CD8-positive, alpha-beta memory T cell (primary cell): ENCODE data around the gene TRAFD1. TPM values are rescaled to one million over a fixed set of nuclear protein-coding genes. Genes with fewer than 3 reads are reported as not detected.
A peak's percentile ranks its signal among the peaks of the same experiment; 100 is the strongest.

Experiments
- CTCF ChIA-PET: fragments of 350-600 bp; sonication (Branson Sonifier 250); formaldehyde crosslinking; loops from one replicate; lab custom pipeline; 2021; ENCODE audit warnings: antibody characterized with exemption; lab: Charles Lee
- POLR2A ChIA-PET: fragments of 350-600 bp; sonication (Branson Sonifier 250); formaldehyde crosslinking; loops from one replicate; lab custom pipeline; 2021; ENCODE audit warnings: antibody characterized with exemption; lab: Charles Lee
- DNase-seq, 5 donors: peaks; one replicate each; pipeline versions ENCODE4 v3.0.0 to v3.0.0-alpha.2; 2020 to 2022; ENCODE audit warnings: mixed read lengths in 1 of 5
- H3K27ac ChIP-seq: one replicate; pipeline ENCODE4 v1.7.0; 2013; ENCODE audit warnings: low read depth, mild to moderate bottlenecking, low read length, moderate library complexity
- H3K27me3 ChIP-seq: 2 replicates; pipeline ENCODE4 v1.7.0; 2013; ENCODE audit warnings: low read length, mild to moderate bottlenecking; ENCODE audit not compliant: insufficient read depth, poor library complexity, severe bottlenecking
- H3K36me3 ChIP-seq: 2 replicates; pipeline ENCODE4 v1.7.0; 2013; ENCODE audit warnings: mild to moderate bottlenecking, low read length, moderate library complexity; ENCODE audit not compliant: insufficient read depth
- H3K4me1 ChIP-seq: 2 replicates; pipeline ENCODE4 v1.7.0; 2013; ENCODE audit warnings: mild to moderate bottlenecking, low read length, moderate library complexity; ENCODE audit not compliant: insufficient read depth
- H3K4me3 ChIP-seq: 2 replicates; pipeline ENCODE4 v1.7.0; 2013; ENCODE audit warnings: mild to moderate bottlenecking, low read length
- H3K9me3 ChIP-seq: 2 replicates; pipeline ENCODE4 v1.7.0; 2013; ENCODE audit warnings: mild to moderate bottlenecking, low read length
- H3K27ac Mint-ChIP-seq, 8 donors: one replicate each; pipeline ENCODE4 v1.8.0; 2020 to 2021; ENCODE audit warnings: mixed read lengths in 8 of 8, mild to moderate bottlenecking in 6 of 8, inconsistent platforms in 3 of 8, moderate library complexity in 3 of 8
- H3K27me3 Mint-ChIP-seq, 2 donors: one replicate each; pipeline ENCODE4 v1.8.0; 2020 to 2021; ENCODE audit warnings: mixed read lengths in 2 of 2, mild to moderate bottlenecking in 1 of 2, moderate library complexity in 1 of 2
- H3K36me3 Mint-ChIP-seq, 3 donors: one replicate each; pipeline ENCODE4 v1.8.0; 2020 to 2021; ENCODE audit warnings: mixed read lengths in 3 of 3, inconsistent platforms in 1 of 3, mild to moderate bottlenecking in 1 of 3
- H3K4me1 Mint-ChIP-seq, 3 donors: one replicate each; pipeline ENCODE4 v1.8.0; 2020 to 2021; ENCODE audit warnings: mixed read lengths in 3 of 3, inconsistent platforms in 1 of 3, mild to moderate bottlenecking in 1 of 3
- H3K4me3 Mint-ChIP-seq, 7 donors: one replicate each; pipeline ENCODE4 v1.8.0; 2020 to 2021; ENCODE audit warnings: mixed read lengths in 7 of 7, mild to moderate bottlenecking in 6 of 7, moderate library complexity in 4 of 7, inconsistent platforms in 2 of 7
- H3K9me3 Mint-ChIP-seq, 5 donors: one replicate each; pipeline ENCODE4 v1.8.0; 2020 to 2022; ENCODE audit warnings: mixed read lengths in 5 of 5, mild to moderate bottlenecking in 3 of 5, moderate library complexity in 2 of 5, inconsistent platforms in 1 of 5
- polyA plus RNA-seq: library from polyadenylated mRNA; unstranded; fragments of 300-500 nt; fragmentation: Illumina TruSeq; gene quantifications from one replicate; pipeline ENCODE4 v1.2.3, GENCODE V29; 2021
- total RNA-seq, 2 experiments: library from RNA; stranded (reverse); gene quantifications; one replicate each; pipeline ENCODE4 v1.2.3, GENCODE V29; 2021

The TRAFD1 gene
- total and polyA plus RNA-seq, 3 experiments from 2014 or later = 34.5 to 55.6 (median 34.5) TPM

DNA sequence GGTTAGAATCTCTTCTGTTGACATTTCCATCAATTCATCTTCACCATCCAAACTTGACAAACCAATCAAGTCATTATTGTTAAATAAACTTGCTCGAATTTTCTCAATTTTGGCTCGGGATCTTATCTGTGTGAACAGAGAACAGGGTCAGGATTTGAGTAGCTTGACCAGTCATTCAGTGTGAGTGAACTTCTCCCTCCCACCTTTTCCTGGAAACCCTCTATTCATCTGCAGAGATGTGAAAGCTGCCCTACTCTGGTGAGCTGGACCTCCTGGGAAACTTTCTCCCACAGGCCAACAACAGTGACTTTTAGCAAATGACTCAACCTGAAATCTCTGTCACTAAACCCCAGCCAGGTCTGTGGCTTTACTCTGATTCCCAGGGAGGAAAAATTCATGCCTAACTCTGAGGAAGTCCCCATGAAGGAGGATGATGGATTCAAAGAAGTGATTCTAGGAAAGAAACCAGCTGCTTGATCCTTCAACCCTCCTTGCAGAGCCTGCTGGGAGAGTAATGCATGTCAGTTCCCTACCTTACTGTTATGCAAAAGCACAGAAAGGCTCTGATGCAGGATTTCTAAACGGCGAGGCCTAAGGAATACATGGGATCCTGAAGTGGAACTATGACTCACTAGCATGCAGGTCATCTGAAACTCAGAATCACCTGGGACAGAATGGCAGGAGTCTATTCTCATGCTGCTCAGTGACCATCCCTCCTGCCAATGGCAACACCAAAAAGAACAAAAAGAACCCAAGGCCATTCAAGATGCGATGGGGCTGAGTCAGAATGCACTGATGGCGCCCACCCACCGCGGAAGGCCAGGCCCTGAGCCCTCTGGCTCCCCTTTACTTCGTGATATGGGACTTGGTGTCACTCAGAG lies 58.0 kb downstream of the TRAFD1 start:
- peaks cover 6% of the 10 kb centered on the region for H3K36me3 ChIP-seq
- POLR2A ChIA-PET = no interaction called here
- no peaks in the 10 kb centered on the region for H3K27me3 Mint-ChIP-seq

DNA sequence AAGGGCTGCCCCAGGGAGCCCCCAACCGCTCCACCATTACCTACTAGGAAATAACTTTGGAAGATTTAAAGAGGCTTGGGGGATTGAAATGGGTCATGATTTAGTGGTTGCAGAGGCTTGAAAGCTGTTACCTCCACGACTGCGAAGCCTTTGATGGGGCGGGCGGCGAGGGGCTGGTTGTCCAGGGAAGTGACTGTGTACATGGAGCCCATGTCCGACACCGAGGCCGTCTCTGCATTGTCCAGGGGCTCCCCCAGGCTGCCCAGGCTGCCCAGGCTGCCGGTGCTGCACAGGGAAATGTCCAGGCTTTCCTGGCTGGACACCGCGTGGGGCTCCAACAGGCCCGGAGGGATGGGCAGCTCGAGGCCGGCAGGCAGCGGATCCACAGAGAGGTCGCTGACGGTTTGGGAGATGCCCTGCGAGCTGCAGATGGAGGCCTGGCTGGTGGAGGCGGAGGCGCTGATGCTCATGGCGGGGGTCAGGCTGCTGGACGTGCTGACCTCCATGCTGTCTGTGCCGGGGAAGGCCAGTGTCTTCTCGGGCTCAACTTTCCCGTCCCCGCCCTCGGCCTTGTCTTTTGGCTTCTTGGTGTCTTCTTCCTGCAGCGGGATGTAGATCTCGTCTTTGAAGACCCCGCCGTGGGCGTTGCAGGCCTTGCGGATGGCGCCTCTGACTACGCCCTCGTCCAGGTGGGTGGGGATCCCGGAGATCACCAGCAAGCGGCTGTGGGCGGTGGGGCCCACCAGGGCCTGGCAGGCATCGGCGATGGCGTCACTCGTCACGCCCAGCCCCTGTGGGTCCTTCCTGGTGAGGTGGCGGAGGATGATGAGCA lies 58.9 kb downstream of the TRAFD1 start:
- Mint-ChIP-seq H3K4me1 (peaks cover 0 to 3% (median 0%) of the 10 kb centered on the region in 3 donors), H3K36me3 (peaks cover 0 to 64% (median 15%) of the 10 kb centered on the region in 3 donors), H3K27me3 (no peaks in the 10 kb centered on the region), H3K9me3 (no peaks in the 10 kb centered on the region), H3K4me3 (no peak overlapping the region), H3K27ac (no peak overlapping the region)
- Histone ChIP-seq H3K36me3 (peaks cover 6% of the 10 kb centered on the region), H3K4me1 (no peaks in the 10 kb centered on the region), H3K27me3 (no peaks in the 10 kb centered on the region), H3K27ac (no peak overlapping the region), H3K4me3 (no peak overlapping the region), H3K9me3 (no peaks in the 10 kb centered on the region)
- ChIA-PET CTCF (no interaction called here), POLR2A (no interaction called here)
- no peak for DNase-seq

More for the DNA sequence above, 58.0 kb downstream of the TRAFD1 start:
- Histone ChIP-seq H3K27me3 (no peaks in the 10 kb centered on the region), H3K9me3 (no peaks in the 10 kb centered on the region), H3K4me1 (no peaks in the 10 kb centered on the region), H3K27ac (no peak overlapping the region), H3K4me3 (no peak overlapping the region)
- peaks cover 0 to 64% (median 15%) of the 10 kb centered on the region in 3 donors for H3K36me3 Mint-ChIP-seq
- peak overlapping the region in 5 of 8 donors; percentile 5 to 80 (median 12) for H3K27ac Mint-ChIP-seq
- H3K9me3 Mint-ChIP-seq = no peaks in the 10 kb centered on the region
- CTCF ChIA-PET = no interaction called here
- no peak for DNase-seq
- peaks cover 0 to 3% (median 0%) of the 10 kb centered on the region in 3 donors for H3K4me1 Mint-ChIP-seq
- H3K4me3 Mint-ChIP-seq = no peak overlapping the region

DNA sequence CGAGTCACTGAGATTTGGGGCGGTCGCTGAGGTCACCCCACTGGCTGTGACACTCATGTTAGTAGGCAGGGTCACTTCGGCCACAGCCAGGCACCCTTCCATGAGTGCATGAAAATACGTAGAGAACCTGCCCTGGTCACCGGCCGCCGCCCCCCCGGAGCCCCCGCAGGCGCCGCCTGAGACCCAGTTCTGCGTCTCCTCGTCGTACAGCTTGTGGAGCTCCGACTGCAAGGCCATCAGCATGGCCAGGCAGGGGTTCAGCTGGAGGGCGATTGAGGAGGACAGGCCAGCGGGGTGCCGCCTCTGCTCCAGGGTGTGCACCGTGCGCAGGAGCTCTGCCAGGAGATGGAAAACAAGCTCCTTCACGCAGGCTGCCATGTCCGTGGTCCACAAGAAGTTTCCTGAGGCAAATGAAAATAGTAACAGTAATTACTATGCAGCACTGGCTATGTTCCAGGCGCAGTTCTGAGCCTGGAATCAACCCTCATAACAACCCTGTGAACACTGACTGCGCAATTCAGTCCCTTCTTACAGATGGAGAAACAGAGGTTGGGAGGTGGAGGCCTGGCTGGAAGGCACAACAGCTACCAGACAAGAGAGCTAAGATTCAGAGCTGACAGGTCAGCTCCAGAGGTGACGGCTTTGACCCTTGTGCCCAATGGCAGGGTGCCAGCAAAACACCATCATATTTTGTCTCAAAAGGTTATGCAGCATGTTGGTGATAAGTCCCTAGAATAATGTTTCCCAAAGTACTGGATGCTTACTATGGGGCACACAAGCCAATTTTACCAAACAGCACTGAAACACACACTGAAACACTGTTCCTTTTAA lies 59.9 kb downstream of the TRAFD1 start:
- Mint-ChIP-seq H3K4me1 (peaks cover 0 to 3% (median 0%) of the 10 kb centered on the region in 3 donors), H3K27ac (peak overlapping the region in 1 of 8 donors; percentile 54), H3K9me3 (no peaks in the 10 kb centered on the region), H3K4me3 (no peak overlapping the region), H3K27me3 (no peaks in the 10 kb centered on the region), H3K36me3 (peaks cover 0 to 60% (median 17%) of the 10 kb centered on the region in 3 donors)
- ChIA-PET CTCF (interaction anchor here (0.6 kb wide), 1 partner anchor 8 kb away, joined by 3 read pairs; no protein-coding TSS in a partner anchor), POLR2A (no interaction called here)
- Histone ChIP-seq H3K4me1 (no peaks in the 10 kb centered on the region), H3K9me3 (no peaks in the 10 kb centered on the region), H3K36me3 (peaks cover 6% of the 10 kb centered on the region), H3K27me3 (no peaks in the 10 kb centered on the region), H3K4me3 (no peak overlapping the region), H3K27ac (no peak overlapping the region)
- DNase-seq = no peak

DNA sequence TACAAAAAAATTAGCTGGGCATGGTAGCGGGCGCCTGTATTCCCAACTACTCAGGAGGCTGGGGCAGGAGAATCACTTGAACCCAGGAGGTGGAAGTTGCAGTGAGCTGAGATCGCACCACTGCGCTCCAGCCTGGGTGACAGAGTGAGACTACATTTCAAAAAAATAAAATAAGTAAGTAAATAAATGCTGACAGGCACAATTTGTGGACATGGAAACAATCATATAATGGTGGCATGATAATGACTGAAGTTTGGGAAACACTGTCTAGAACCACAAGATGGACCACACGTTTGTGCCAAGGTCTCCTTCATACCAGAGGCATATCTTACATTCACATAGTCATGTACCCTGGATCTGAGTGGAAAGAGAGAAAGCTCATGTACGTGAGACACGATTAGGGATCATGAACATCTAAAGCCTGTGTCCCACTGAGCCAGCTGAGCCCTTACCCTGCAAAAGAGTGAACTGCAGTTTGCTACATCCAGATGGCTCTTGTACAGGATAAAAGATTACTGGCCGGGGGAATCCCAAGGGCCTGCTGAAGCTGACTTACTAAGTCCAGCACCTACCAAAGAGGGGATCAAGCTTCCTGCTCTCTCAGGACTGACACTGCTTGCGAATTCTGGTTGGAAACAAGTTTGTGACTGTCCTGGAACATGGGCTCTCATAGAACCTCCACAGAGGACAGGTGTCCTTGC lies 62.9 kb downstream of the TRAFD1 start:
- H3K27me3 ChIP-seq = no peaks in the 10 kb centered on the region
- H3K4me1 ChIP-seq = no peaks in the 10 kb centered on the region
- DNase-seq = no peak
- no peak overlapping the region for H3K4me3 ChIP-seq
- H3K27me3 Mint-ChIP-seq = no peaks in the 10 kb centered on the region
- peak overlapping the region in 1 of 8 donors; percentile 41 for H3K27ac Mint-ChIP-seq
- peaks cover 13% of the 10 kb centered on the region for H3K36me3 ChIP-seq
- peaks cover 0 to under 1% (median 0%) of the 10 kb centered on the region in 3 donors for H3K4me1 Mint-ChIP-seq
- no peak overlapping the region for H3K27ac ChIP-seq
- peaks cover 4 to 71% (median 22%) of the 10 kb centered on the region in 3 donors for H3K36me3 Mint-ChIP-seq
- no peaks in the 10 kb centered on the region for H3K9me3 Mint-ChIP-seq
- no peaks in the 10 kb centered on the region for H3K9me3 ChIP-seq
- POLR2A ChIA-PET = no interaction called here
- no peak overlapping the region for H3K4me3 Mint-ChIP-seq
- CTCF ChIA-PET = no interaction called here

DNA sequence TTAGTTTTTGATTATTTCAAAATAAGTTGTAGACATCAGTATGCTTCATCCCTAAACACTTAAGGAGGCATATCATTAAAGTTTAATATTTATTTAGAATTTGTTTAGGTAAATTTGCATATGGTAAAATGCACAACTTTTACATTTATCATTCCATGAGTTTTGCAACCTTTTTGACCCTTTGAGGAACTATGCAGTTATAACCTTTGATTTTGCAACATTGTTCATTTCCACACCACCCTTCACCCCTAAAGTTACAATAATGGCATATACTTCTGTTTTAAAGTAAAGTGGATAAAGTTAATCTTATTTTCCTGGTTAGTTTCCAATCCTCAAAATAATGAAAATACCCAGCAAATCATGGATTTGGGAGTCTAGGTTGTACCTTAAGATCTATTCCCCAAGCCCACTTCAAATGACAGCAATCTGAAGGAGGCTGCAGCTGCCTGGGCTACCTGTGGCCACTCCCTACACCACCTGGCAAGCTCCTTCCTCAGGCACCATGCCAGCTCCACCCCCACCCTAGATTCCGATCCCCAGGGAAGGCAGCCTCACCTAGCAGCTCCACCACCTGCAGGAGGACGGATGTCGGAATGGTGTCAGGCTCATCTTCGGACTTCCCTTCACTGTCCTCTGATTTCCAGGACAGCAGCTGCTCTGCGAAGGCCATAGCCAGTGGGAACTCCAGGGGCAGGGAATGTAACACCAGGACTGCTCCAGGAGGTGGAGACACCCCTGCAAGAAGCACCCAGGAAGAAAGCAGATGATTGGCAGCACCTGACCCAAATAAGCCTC lies 65.1 kb downstream of the TRAFD1 start:
- no peaks in the 10 kb centered on the region for H3K9me3 ChIP-seq
- peaks cover 24% of the 10 kb centered on the region for H3K36me3 ChIP-seq
- ChIA-PET POLR2A (no interaction called here), CTCF (no interaction called here)
- H3K27ac ChIP-seq = no peak overlapping the region
- Mint-ChIP-seq H3K4me1 (no peaks in the 10 kb centered on the region), H3K27me3 (no peaks in the 10 kb centered on the region), H3K9me3 (no peaks in the 10 kb centered on the region), H3K36me3 (peaks cover 4 to 73% (median 19%) of the 10 kb centered on the region in 3 donors), H3K27ac (peak overlapping the region in 2 of 8 donors; percentile 27 to 33), H3K4me3 (no peak overlapping the region)
- DNase-seq = no peak
- H3K27me3 ChIP-seq = no peaks in the 10 kb centered on the region
- no peak overlapping the region for H3K4me3 ChIP-seq
- H3K4me1 ChIP-seq = no peaks in the 10 kb centered on the region

DNA sequence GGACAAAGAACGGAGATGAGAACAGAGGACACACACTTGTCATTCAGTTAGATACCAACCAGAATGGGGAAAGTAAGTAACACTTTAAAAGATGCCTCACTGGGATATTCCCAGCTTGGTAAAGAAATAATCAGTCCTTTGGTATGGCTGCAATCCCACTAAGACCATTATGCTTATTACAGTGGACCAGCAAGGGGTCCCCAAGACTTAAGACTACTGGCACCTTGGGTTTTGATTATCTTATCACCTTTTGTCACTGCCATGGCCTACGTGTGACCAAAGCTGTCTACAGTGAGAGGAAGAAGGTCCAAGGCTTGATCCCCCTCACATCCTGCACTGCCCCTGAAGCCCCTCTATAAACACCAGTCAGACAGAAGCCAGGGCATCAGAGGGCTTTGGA lies 65.8 kb downstream of the TRAFD1 start:
- no peaks in the 10 kb centered on the region for H3K27me3 Mint-ChIP-seq
- Histone ChIP-seq H3K27ac (no peak overlapping the region), H3K27me3 (no peaks in the 10 kb centered on the region), H3K4me3 (no peak overlapping the region), H3K36me3 (peaks cover 24% of the 10 kb centered on the region), H3K9me3 (no peaks in the 10 kb centered on the region), H3K4me1 (no peaks in the 10 kb centered on the region)
- peak overlapping the region in 3 of 8 donors; percentile 7 to 27 (median 26) for H3K27ac Mint-ChIP-seq
- no peak overlapping the region for H3K4me3 Mint-ChIP-seq
- POLR2A ChIA-PET = no interaction called here
- H3K36me3 Mint-ChIP-seq = peaks cover 4 to 74% (median 17%) of the 10 kb centered on the region in 3 donors
- no peak for DNase-seq
- CTCF ChIA-PET = no interaction called here
- no peaks in the 10 kb centered on the region for H3K4me1 Mint-ChIP-seq
- no peaks in the 10 kb centered on the region for H3K9me3 Mint-ChIP-seq
